CD4-positive, alpha-beta T cell treated with Interleukin-17A for 1 hour (primary cell): ENCODE data around the gene ZNF569.
"Not testable (repeated sequence)": the region's sequence is repeated elsewhere in the genome, so short reads cannot be mapped to it uniquely, and the experiment has no call there.

Experiments used
- DNase-seq: peaks from one replicate; pipeline ENCODE4 v3.0.0-alpha.2; 2020

The ZNF569 gene

DNA sequence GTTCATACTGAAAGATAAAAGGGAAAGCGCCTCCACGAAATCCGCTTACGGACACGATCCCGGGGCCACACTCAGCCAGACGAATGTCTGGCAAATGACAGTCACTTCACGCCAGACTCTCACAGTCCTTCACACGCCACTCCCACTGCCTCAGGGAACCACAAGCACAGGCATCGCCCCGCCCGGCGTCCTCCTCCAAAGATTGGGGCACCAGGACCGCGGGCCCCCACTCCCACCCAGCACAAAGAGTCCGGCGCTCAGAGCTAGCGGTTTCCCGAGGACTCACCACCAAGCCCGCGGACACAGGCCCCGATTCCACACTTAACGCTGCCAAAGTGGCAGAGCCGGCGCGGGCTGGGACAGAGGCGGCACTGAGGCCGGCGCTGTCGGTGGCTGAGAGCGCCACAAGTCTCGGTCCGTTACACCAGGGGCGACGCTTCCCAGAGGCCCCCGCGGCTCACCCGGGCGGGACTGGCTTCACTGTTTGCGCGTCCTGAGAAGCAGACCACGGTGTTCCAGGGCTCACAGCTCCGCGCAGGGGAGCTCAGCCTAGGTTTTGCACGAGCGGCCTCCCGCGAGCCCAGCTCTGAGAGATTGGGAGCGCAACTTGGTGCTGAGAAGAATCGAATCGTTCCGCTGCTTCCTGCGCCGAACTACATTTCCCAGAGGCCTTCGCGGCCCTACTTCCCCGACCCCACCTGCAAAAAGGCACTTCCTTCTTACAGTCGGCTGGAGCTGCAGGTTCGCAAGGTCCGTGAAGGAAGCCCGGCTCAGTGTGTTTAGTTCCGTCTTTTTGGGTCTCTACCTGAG is at the start of gene ZNF569:
ZNF569 (minus strand) TSS at position 647 of the 810 bp plus-strand sequence. CDS start 22,523 bp downstream, outside the sequence.
- DNase-seq = peak; percentile 94

DNA sequence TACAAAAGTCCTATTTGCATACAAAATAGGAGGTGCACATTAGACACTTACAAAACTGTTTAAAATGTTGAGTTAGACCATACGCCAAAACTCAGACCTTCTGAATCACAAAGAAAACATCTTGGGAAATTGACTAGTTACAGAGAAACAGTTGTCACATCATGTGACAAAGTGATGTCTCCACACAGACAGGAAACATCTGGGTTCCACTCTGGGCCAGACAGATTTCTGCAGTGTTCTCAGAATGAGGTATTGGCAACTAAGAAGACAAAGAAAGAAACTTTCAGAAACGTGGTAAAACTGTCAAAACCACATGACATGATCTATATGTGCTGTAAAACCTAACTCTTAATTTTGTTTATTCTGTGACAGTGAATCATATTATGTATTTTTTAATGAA is 46.2 kb upstream of the ZNF569 start:
- no peak for DNase-seq

DNA sequence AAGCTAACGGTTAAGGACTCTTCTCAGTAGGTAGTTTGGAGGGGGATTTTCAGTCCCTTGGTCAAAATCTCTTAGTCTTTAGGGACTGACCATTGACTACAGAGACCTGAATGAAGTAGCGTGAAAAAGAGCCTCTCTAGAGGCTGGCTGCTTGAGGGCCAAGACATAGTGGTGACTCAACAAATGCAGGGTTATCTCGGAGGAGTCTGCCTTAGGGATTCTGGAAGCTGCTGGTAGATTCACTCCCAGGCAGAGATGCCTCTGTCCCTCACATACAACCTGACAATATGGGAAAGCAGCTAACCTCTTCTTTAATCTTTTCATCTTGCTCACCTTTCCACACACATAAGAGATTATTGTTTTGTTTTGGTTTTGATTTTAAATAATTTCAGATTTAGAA is 44.6 kb upstream of the ZNF569 start:
- no peak for DNase-seq

DNA sequence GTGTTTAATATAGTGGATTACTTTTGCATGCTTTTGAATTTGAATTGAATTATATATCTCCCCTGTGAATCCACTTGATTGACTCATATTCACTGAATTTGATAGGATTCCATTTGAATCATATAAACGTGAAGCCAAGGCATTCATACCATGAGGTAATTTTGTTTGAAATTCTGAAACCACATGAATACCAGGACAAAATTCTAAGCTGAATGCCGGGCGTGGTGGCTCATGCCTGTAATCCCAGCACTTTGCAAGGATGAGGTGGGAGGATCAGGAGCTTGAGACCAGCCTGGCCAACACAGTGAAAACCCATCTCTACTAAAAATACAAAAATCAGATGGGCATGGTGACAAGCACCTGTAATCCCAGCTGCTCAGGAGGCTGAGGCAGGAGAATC is 43.9 kb upstream of the ZNF569 start:
- DNase-seq = no peak

DNA sequence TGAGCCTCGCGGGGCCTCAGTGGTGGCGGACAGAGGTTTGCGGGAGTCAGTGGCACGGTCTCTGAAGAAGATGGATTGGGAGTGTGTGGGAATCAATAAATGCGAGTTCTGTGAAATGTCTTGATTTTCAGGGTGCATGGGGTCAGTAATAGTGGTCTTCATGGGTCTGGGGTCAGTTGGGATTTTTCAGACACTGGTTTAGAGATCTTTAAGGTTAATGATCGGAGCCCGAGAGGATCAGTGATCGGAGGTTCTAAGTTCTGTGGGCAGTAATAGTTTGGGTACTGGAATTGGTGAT is 39.9 kb upstream of the ZNF569 start:
- no peak for DNase-seq

DNA sequence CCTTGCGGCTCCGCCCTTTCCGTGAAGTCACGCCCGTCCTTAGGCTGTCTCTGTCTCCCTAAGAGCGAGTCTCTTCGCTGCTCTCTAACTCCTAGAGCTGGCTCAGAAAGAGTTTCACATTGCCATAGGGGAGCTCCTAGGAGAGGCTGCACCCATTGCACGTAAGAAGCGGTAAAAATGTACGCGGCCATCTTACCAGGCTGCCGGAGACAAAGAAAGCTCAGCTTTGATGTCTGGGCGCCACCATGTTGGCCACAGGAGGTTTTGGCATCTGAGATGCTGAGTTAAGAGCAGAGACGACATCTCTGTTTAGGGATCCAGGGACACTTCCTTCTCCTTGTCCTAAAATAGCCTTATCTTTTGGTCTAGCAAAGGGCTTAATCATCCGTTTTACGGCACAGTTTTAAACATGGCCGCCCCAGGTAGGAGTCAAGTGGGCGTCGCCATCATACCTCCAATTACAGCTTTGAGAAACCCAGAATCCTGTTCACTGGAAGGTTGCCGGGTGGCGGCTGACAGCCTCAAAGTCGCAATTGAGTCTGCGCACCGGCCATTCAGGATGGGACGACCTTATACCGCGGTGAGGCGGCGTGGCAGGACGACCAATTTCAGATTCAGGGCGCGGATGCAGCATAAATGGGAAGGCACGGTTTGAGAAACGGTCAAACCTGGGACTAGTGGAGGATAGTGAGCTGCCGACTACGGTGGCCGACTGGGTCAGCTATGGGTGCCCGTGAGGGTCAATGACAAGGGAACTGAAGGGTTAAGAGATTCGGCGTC is 39.3 kb upstream of the ZNF569 start, which contains the start of gene ZNF793:
ZNF793 (plus strand) TSS at position 553 of the 780 bp plus-strand sequence. CDS start 16,501 bp downstream, outside the sequence.
- peak; percentile 91 for DNase-seq

DNA sequence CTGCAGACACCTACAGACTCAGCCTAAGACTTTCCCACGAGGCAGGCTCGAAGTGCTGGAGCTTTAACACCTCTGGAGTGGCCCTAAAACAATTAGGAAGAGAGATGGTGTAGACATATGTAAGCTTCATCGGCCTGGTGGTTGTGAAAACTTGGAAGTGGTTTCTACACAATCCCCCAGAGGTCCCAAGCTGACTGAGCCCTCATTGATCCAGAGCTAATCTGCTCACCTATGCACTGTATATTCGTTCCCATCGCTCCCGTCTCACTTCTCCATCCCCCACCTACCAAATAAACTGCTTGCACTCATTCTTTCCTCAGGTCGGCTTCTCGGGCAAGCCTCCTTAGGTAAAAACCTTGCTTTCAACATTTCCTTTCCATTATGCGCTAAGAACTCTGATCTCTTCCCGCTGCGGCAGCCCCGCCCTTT is 38.7 kb upstream of the ZNF569 start:
- no peak for DNase-seq

DNA sequence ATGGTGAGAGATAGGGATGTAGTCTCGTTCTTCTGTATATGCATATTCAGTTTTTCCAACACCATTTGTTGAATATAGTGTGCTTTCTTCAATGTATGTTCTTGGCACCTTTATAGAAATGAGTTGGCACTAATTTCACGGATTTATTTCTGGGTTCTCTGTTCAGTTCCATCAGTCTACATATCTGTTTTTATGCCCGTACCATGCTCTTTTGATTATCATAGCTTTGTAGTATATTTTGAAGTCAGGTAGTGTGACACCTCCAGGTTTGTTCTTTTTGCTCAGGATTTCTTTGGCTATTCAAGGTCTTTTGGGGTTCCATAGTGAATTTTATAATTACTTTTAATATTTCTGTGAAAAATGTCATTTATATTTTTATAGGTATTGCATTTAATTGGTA is 25.0 kb upstream of the ZNF569 start:
- no peak for DNase-seq

DNA sequence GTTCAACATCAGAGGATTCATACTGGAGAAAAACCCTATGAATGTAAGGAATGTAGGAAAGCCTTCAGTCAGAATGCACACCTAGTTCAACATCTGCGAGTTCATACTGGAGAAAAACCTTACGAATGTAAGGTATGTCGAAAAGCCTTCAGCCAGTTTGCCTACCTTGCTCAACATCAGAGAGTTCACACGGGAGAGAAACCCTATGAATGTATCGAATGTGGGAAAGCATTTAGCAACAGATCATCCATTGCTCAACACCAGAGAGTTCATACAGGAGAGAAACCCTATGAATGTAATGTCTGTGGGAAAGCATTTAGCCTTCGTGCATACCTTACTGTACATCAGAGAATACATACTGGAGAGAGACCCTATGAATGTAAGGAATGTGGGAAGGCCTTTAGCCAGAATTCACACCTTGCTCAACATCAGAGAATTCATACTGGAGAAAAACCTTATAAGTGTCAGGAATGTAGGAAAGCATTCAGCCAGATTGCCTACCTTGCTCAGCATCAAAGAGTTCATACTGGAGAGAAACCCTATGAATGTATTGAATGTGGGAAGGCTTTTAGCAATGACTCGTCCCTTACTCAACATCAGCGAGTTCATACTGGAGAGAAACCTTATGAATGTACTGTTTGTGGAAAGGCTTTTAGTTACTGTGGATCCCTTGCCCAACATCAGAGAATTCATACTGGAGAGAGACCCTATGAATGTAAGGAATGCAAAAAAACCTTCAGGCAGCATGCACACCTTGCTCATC is 17.3 kb upstream of the ZNF569 start:
- no peak for DNase-seq

DNA sequence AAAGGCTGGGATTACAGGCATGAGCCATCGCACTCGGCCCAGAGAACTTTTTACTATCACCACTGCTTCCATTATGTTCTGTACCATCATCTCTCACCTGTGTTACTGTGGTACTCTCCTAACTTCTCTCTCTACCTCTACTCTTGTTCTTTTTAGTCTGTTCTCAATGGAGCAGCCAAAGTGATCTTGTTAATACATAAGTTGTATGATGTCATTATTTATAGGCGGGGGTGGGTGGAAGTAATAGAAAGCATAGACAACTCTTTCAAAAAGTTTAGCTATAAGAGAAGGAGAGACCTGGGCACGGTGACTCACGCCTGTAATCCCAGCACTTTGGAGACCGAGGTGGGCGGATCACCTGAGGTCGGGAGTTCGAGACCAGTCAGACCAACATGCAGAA is 4.9 kb upstream of the ZNF569 start:
- no peak for DNase-seq

DNA sequence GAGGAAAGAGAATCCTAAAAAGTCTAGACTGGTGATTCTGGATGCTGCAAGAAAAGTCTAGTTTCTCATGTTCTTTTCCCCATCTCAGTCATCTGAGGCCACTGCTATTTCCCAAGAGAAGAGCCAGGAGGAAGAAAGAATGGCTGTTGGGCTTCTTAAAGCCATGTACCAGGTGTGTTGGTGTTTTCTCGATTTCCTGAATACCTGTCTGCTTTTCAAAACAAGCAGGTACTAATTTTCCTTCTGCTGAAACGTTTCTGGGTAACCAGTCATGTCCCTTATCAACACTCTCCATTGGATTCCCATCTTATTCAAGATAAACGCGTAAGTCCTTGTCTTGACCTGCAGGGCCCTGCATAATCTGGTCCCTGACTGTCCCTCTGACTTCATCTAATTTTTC is 3.0 kb upstream of the ZNF569 start:
- DNase-seq = no peak

DNA sequence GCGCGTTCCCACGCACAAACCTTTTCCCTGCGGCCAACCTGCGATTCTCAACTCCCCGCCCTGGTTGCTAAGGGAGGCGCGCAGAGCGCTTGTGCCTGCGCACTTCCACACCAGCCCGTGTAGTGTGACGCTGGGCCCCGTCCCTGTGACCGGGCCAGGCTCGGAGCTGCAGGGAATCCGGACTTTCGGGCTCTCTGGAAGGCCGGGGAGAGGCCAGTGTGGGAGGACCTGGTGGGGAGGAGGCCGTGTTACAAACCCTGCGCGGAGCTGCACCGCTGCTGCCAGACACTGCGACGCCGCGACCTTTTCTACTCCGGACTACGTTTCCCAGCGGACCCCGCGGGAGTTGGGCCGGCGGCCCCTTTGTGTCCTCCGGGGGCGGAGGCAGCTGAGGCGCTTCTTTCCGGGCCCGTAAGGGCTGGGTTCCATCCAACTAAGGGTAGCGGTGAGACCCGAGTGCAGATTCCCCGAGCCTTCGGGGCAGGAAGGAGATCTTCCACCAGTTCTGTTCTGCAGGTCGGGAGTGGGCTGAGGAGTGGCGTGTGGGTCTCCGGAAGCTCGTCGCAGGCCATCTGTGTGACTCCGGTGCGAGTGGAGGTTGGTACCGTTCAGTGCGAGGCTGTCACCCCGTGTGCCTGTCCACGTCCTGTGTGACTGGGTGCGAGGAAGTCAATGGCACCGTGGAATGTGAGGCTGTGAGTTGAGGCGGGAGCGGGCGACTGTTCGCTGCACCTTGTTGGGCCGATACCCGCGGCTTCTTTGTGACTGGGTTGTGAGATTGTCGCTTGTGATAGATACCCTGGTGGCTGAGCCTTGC is 1.9 kb upstream of the ZNF569 start, which contains the start of gene ZNF570:
ZNF570 (plus strand) TSS at position 396 of the 817 bp plus-strand sequence. CDS start 999 bp downstream, outside the sequence.
- DNase-seq = peak; percentile 92

DNA sequence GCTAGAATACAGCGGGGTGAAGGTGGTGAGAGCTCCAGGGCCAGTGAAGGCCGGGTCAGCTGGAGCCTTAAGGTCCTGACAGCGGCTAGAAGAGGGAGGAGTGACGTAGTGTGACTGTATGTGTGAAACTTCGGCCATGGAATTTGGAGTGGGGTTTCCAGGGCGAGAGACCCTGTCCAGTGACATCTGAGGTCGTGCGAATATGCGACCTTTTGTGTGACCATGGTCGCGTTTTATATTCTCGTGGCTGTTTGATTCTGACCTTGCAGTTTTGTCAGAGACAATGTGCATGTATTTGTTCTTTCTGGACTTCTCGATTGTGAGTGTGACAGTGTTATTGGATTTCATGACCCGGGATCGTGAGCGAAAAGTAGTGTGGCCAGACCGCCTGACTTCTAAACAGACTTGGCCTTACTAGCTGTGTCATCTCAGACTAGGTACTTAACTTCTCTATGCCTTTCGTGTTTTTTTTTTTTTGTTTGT is 405 bp upstream of the ZNF569 start:
- no peak for DNase-seq

DNA sequence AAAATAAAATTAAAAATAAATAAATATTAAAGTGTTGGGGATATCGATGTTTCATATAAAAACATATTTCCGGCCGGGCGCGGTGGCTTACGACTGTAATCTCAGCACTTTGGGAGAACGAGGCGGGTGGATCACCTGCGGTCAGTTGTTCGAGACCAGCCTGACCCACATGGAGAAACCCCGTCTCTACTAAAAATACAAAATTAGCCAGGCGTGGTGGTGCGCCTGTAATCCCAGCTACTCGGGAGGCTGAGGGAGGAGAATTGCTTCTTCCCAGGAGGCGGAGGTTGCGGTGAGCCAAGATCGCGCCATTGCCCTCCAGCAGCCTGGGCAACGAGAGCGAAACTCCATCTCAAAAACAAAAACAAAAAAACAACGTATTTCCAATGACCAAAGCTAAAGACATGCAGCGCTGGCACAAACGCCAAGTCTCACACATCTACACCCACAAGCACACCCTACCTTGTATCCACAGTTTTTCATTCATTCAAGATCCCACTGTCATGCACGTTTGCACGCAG is 907 bp downstream of the ZNF569 start:
- DNase-seq = no peak

DNA sequence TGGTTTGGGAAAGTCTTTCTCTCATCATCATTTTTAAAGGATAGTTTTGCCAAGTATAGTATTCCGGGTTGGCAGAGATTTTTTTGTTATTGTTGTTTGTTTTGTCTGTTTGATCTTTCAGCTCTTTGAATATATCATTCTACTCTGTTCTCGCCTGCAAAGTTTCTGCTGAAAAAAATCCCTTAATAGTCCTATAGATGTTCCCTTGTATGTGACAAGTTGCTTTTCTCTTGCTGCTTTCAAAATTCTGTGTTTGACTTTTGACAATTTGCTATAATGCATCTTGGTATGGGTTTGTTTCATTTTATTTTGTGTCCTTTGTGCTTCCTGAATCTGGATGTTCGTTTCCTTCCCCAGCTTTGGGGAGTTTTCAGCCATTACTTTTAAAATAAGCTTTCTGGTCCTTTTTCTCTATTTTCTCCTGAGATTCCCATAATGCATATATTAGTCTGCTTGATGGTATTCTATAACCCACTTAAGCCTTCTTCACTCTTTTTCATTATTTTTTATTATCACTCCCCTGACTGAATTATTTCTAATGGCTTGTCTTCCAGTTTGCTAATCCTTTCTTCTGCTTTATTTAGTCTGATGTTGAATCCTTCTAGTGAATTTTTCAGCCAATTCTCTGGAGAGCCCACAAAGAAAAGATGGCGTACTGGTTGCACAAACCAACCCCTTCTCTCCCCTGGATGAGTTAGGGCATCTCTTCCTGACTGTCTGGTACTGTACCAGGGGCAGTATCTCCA is 14.6 kb downstream of the ZNF569 start:
- DNase-seq = no peak

DNA sequence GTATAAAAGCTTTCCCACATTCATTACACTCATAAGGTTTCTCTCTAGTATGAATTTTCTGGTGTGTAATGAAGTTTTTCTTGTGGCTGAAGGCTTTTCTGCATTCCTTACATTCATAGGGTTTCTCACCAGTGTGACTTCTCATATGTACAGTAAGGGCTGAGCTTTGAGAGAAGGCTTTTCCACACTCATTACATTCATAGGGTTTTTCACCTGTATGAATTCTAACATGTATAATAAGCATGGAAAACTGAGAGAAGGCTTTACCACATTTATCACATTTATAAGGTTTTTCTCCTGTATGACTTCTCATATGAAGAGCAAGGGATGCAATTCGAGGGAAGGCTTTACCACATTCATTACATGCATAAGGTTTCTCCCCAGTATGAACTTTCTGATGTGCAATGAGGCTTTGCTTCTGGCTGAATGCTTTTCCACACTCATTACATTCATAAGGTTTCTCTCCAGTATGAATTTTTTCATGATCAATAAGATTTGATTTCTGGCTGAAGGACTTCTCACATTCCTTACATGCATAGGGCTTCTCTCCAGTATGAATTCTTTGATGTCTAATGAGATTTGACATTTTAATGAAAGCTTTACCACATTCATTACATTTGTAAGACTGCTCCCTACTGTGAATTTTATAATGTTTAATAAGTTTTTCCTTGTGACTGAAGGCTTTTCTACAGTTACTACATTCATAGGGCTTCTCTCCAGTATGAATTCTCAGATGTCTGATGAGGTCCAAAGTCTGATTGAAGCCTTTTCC is 53.7 kb downstream of the ZNF569 start:
- no peak for DNase-seq

DNA sequence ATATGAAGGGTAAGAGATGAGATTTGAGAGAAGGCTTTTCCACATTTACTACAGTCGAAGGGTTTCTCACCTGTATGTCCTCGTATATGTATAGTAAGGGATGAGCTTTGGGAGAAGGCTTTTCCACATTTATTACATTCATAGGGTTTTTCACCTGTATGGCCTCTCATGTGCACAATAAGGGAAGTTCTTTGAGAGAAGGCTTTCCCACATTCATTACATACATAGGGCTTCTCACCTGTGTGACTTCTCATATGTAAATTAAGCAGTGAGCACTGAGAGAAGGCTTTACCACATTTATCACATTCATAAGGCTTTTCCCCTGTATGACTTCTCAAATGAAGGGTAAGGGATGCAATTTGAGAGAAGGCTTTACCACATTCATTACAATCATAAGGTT is 54.5 kb downstream of the ZNF569 start:
- no peak for DNase-seq

DNA sequence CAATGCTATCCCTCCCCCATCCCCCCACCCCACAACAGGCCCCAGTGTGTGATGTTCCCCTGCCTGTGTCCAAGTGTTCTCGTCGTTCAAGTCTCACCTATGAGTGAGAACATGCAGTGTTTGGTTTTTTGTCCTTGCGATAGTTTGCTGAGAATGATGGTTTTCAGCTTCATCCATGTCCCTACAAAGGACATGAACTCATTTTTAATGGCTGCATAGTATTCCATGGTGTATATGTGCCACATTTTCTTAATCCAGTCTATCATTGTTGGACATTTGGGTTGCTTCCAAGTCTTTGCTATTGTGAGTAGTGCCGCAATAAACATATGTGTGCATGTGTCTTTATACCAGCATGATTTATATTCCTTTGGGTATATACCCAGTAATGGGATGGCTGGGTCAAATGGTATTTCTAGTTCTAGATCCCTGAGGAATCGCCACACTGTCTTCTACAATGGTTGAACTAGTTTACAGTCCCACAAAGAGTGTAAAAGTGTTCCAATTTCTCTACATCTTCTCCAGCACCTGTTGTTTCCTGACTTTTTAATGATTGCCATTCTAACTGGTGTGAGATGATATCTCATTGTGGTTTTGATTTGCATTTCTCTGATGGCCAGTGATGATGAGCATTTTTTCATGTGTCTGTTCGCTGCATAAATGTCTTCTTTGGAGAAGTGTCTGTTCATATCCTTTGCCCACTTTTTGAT is 61.0 kb downstream of the ZNF569 start:
- DNase-seq = not testable (repeated sequence)

DNA sequence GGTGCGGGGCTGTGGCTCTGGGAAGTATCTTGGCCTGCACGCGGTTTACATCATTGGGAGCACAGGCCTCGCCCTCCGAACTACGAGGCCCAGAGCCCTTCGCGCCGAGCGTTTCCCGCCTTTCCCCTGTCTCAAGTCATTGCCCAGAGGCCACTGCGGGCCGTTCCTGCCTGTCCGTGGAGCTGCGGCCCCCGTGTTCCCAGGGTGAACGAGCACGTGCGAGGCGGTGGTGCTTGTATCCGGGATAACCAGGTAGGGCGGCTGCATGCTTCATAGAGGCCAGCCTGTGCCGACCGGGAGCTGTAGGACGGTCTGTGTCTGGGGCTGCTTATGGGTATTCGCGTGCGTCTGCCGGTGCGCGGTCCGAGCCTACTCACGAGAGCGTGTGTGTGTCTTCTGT is 63.8 kb downstream of the ZNF569 start:
- no peak for DNase-seq

DNA sequence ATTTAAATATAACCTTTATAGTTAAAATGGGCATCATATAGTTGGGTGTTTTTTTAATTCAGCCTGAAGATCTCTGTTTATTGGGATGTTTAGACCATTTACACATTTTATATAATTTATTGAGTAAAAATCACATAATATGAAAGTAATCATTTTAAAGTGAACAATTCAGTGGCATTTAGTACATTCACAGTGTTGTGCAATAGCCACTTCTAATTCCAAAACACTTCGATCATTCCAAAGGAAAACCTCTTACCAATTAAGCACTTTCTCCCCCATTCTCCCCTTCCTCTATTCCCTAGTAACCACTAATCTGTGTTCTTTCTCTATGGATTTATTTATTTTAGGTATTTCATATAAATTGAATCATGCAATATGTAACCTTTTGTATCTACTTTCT is 66.2 kb downstream of the ZNF569 start:
- DNase-seq = no peak
